AG04449 (cell line): ENCODE measurements around the gene SYT6.

Experiments
- CTCF ChIA-PET: fragments of 350-600 bp; formaldehyde crosslinking; extraction: SDS; loops from one replicate; lab custom pipeline; 2021; ENCODE audit warnings: antibody characterized with exemption; lab: Yijun Ruan, JAX
- POLR2A ChIA-PET: fragments of 400-600, 350-600 bp; formaldehyde crosslinking; extraction: SDS; loops from one replicate; lab custom pipeline; 2020; ENCODE audit warnings: antibody characterized with exemption, inconsistent platforms; lab: Yijun Ruan, JAX
- DNase-seq: peaks from one replicate; pipeline ENCODE4 v3.0.0-alpha.2; 2010; ENCODE audit warnings: low read depth, low spot score
- H3K4me3 ChIP-seq: 2 replicates; pipeline ENCODE4 v1.5.1; 2011; ENCODE audit warnings: low read depth, mild to moderate bottlenecking, control low read depth, low read length
- TF ChIP-seq, protein P1 (sequence below): IDR thresholded peaks from one replicate; pipeline ENCODE4 v1.5.1; 2011; ENCODE audit warnings: mild to moderate bottlenecking, moderate library complexity, low read length, control low read depth, inconsistent platforms; ENCODE audit not compliant: insufficient read depth; ENCODE audit errors: missing control alignments

SYT6 gene

GRCh38 chr1:114104949-114105348 is 48.7 kb downstream of the SYT6 start:
- ChIA-PET CTCF (no interaction called here), POLR2A (no interaction called here)
- TF ChIP-seq, protein P1, sequence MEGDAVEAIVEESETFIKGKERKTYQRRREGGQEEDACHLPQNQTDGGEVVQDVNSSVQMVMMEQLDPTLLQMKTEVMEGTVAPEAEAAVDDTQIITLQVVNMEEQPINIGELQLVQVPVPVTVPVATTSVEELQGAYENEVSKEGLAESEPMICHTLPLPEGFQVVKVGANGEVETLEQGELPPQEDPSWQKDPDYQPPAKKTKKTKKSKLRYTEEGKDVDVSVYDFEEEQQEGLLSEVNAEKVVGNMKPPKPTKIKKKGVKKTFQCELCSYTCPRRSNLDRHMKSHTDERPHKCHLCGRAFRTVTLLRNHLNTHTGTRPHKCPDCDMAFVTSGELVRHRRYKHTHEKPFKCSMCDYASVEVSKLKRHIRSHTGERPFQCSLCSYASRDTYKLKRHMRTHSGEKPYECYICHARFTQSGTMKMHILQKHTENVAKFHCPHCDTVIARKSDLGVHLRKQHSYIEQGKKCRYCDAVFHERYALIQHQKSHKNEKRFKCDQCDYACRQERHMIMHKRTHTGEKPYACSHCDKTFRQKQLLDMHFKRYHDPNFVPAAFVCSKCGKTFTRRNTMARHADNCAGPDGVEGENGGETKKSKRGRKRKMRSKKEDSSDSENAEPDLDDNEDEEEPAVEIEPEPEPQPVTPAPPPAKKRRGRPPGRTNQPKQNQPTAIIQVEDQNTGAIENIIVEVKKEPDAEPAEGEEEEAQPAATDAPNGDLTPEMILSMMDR, result no peak
- H3K4me3 ChIP-seq, result no peak overlapping the region
- no peak for DNase-seq

GRCh38 chr1:114103992-114104391 is 49.7 kb downstream of the SYT6 start:
- DNase-seq, result no peak
- ChIA-PET CTCF (no interaction called here), POLR2A (no interaction called here)
- TF ChIP-seq, protein P1, result no peak
- H3K4me3 ChIP-seq, result no peak overlapping the region

DNA sequence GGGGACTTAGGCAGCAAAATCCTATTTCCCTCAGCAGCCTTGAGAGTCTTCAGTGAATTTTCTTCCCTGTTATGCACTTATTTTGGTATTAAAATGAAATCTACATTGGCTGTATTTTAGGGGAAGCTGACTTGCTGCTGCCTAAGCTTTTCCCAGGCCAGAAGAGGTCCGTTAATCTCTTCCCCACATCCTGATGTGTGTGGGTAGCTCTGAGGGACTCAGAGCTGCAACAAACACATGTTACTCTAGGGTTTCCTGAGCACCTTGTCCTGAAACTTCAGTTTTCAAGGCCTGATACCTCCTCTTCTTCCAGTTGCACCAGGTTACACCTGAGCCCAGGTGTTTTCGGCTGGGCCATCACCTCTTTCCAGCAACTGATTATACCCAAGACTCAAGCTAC is 51.5 kb downstream of the SYT6 start:
- POLR2A ChIA-PET, result no interaction called here
- TF ChIP-seq, protein P1, result no peak
- DNase-seq, result no peak
- no peak overlapping the region for H3K4me3 ChIP-seq
- CTCF ChIA-PET, result interaction anchor here (1.4 kb wide), 1 partner anchor 181 kb away, joined by 4 read pairs; no protein-coding TSS in a partner anchor

DNA sequence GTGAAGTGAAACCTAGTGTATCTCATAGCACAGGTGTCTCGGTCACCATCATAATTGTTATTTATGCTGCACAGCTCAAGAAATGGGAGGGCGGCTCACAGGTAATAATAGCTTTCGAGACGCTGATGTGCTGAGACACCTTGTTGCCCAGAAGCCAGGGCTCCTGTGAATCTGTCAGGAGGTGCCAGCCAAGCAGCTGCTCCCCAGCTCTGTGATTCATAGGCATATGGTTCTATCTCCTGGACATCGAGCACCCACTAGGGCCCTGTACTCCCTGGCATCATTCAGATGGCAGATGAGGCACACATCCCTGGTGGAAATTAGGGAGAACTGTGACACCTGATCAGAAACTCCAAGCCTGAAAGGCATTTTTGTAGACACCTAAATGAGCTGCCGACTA is 53.5 kb downstream of the SYT6 start:
- TF ChIP-seq, protein P1, result no peak
- no peak overlapping the region for H3K4me3 ChIP-seq
- ChIA-PET POLR2A (no interaction called here), CTCF (no interaction called here)
- no peak for DNase-seq

GRCh38 chr1:114099268-114099667 is 54.4 kb downstream of the SYT6 start:
- TF ChIP-seq, protein P1, result no peak
- ChIA-PET CTCF (no interaction called here), POLR2A (no interaction called here)
- no peak overlapping the region for H3K4me3 ChIP-seq
- DNase-seq, result no peak

DNA sequence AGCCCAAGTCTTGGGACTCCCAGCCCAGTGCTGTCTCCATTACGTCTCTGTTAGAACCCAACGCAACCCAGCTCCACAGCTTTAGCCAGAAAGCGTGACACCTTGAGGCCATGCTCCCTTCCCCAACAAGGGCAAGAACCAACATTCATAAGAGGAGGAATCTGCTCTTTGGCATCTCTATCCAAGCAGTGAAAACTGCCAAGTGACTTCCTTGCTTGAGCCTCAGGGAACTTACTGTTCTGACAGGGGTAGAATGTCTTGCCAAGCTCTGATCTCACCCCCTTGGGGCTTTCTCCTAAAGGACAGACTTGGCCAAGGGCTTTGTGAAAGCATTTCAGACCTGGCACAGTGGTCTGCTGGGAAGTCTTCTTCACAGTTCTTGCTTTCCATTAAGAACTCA is 56.6 kb downstream of the SYT6 start:
- H3K4me3 ChIP-seq, result no peak overlapping the region
- ChIA-PET CTCF (no interaction called here), POLR2A (no interaction called here)
- TF ChIP-seq, protein P1, result no peak
- DNase-seq, result no peak
